Neural progenitor cell (in vitro differentiated cells): ENCODE data around the gene EVC. TPM values are rescaled to one million over a fixed set of nuclear protein-coding genes. Genes with fewer than 3 reads are reported as not detected.

ENCODE experiments used
- DNase-seq: peaks from one replicate; pipeline ENCODE4 v3.0.0-alpha.2; 2016; ENCODE audit warnings: low spot score
- H2AFZ ChIP-seq: fragments of 200-600 bp; sonication (generic); replicated peaks from 2 replicates; pipeline ENCODE4 v1.6.1; 2016; ENCODE audit warnings: antibody characterized with exemption
- H3F3A ChIP-seq: fragments of 200-600 bp; sonication (generic); 2 replicates; pipeline ENCODE4 v1.6.1; 2016; ENCODE audit warnings: antibody characterized with exemption, low read depth
- H3K27ac ChIP-seq: fragments of 200-600 bp; sonication (generic); 2 replicates; pipeline ENCODE4 v1.5.1; 2016; ENCODE audit warnings: mild to moderate bottlenecking
- H3K27me3 ChIP-seq: fragments of 200-600 bp; sonication (generic); 2 replicates; pipeline ENCODE4 v1.6.1; 2016; ENCODE audit warnings: mild to moderate bottlenecking, moderate library complexity
- H3K36me3 ChIP-seq: fragments of 200-600 bp; sonication (generic); 2 replicates; pipeline ENCODE4 v1.5.1; 2016
- H3K4me1 ChIP-seq: fragments of 200-600 bp; sonication (generic); 2 replicates; pipeline ENCODE4 v1.6.1; 2016; ENCODE audit warnings: mixed run types
- H3K4me2 ChIP-seq: fragments of 200-600 bp; sonication (generic); 2 replicates; pipeline ENCODE4 v1.6.1; 2016
- H3K4me3 ChIP-seq: fragments of 200-600 bp; sonication (generic); 2 replicates; pipeline ENCODE4 v1.5.1; 2016
- H3K79me2 ChIP-seq: fragments of 200-600 bp; sonication (generic); 2 replicates; pipeline ENCODE4 v1.6.1; 2016; ENCODE audit warnings: low read depth
- H3K9ac ChIP-seq: fragments of 200-600 bp; sonication (generic); 2 replicates; pipeline ENCODE4 v1.6.1; 2016
- H3K9me3 ChIP-seq: fragments of 200-600 bp; sonication (generic); 2 replicates; pipeline ENCODE4 v1.5.1; 2016; ENCODE audit warnings: low read depth
- H4K20me1 ChIP-seq: fragments of 200-600 bp; sonication (generic); 2 replicates; pipeline ENCODE4 v1.6.1; 2016; ENCODE audit warnings: low read depth
- H3K27ac Mint-ChIP-seq: 3 replicates; pipeline ENCODE4 v1.8.0; 2021; ENCODE audit warnings: mixed read lengths
- H3K27me3 Mint-ChIP-seq: 2 replicates; pipeline ENCODE4 v1.8.0; 2022; ENCODE audit warnings: low read depth, mild to moderate bottlenecking, inconsistent platforms, moderate library complexity, mixed read lengths; ENCODE audit not compliant: insufficient read depth
- H3K36me3 Mint-ChIP-seq: 3 replicates; pipeline ENCODE4 v1.8.0; 2021; ENCODE audit warnings: mixed read lengths
- H3K4me1 Mint-ChIP-seq: 3 replicates; pipeline ENCODE4 v1.8.0; 2021; ENCODE audit warnings: mixed read lengths
- H3K4me3 Mint-ChIP-seq: 3 replicates; pipeline ENCODE4 v1.8.0; 2021; ENCODE audit warnings: mild to moderate bottlenecking, moderate library complexity, mixed read lengths
- H3K9me3 Mint-ChIP-seq: 3 replicates; pipeline ENCODE4 v1.8.0; 2020; ENCODE audit warnings: mixed read lengths
- CTCF ChIP-seq: fragments of 200-600 bp; sonication (generic); IDR thresholded peaks from 2 replicates; pipeline ENCODE4 v1.5.1; 2017; ENCODE audit warnings: antibody characterized with exemption, mild to moderate bottlenecking
- EZH2 ChIP-seq: fragments of 200-600 bp; sonication (generic); IDR thresholded peaks from 2 replicates; pipeline ENCODE4 v1.6.1; 2017; ENCODE audit warnings: antibody characterized with exemption, mild to moderate bottlenecking, moderate library complexity
- EZH2phosphoT487 ChIP-seq: fragments of 200-600 bp; sonication (generic); IDR thresholded peaks from 2 replicates; pipeline ENCODE4 v1.6.1; 2017; ENCODE audit warnings: antibody characterized with exemption
- total RNA-seq: library from RNA; depleted of rRNA; stranded (reverse); fragments of >200 nt; gene quantifications from 2 replicates; pipeline ENCODE4 v1.2.3, GENCODE V29; 2015; ENCODE audit warnings: low replicate concordance

EVC gene
- total RNA-seq, 1 donor from 2014 or later = 3.6 TPM

- no peaks in the 10 kb centered on the region for H3K27me3 ChIP-seq
- H3K9me3 ChIP-seq = no peaks in the 10 kb centered on the region
- H3K36me3 Mint-ChIP-seq = peaks cover 21% of the 10 kb centered on the region
- H3K27ac ChIP-seq = no peak overlapping the region
- H4K20me1 ChIP-seq = no peaks in the 10 kb centered on the region
- H3K4me3 ChIP-seq = no peak overlapping the region
- H3K9ac ChIP-seq = no peak overlapping the region
- TF ChIP-seq EZH2 (no peak), EZH2phosphoT487 (no peak), CTCF (no peak)
- no peak for DNase-seq
- H3F3A ChIP-seq = no peaks in the 10 kb centered on the region
- H3K4me2 ChIP-seq = no peak overlapping the region
- H2AFZ ChIP-seq = no peak overlapping the region
- no peak overlapping the region for H3K4me3 Mint-ChIP-seq
- no peaks in the 10 kb centered on the region for H3K36me3 ChIP-seq
- no peaks in the 10 kb centered on the region for H3K79me2 ChIP-seq
- H3K4me1 ChIP-seq = peaks cover 5% of the 10 kb centered on the region
- H3K27me3 Mint-ChIP-seq = no peaks in the 10 kb centered on the region
- no peak overlapping the region for H3K27ac Mint-ChIP-seq
- no peaks in the 10 kb centered on the region for H3K9me3 Mint-ChIP-seq
- H3K4me1 Mint-ChIP-seq = peaks cover 20% of the 10 kb centered on the region
These were observed 40.1 kb downstream of the EVC start for GRCh38 chr4:5750946-5751665.

DNA sequence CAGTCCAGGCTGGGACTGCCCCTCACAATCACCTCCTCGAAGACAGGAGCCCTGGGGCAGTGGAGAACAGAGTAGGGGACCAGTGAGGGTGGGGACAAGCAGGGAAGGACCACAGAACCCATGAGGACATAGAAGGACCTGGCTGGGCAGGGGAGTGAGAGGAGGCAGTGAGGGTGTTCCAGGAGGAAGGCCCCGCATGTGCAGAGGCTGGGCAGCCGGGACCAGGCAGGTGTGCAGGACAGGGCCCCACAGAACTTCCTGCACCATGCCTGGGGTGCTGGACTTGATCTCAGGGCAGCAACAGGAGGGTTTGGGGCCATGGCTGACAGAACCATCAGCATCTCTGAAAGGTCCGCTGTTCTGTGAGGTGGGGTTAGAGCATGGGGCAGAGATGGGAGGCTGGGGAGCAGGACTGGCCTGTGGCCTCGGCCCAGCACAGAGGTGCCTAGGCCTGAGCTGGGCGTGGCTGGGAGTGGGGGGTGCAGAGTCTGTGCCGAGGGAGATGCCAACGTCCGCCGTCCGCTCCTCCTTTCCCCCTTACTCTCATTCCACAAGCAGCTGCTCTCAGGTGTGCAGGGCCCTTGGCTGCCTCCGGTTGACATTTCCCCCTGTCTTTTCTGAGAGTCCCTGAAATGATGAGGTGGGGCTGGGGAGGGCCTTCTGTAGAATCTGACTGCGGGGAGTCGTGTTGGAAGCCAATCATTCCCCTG lies 40.8 kb downstream of the EVC start:
- H3K9me3 Mint-ChIP-seq = no peaks in the 10 kb centered on the region
- peaks cover 2% of the 10 kb centered on the region for H3K27me3 Mint-ChIP-seq
- TF ChIP-seq CTCF = no peak
- no peak for TF ChIP-seq EZH2phosphoT487
- TF ChIP-seq EZH2 = no peak
- H3K4me3 Mint-ChIP-seq = no peak overlapping the region
- H3K9me3 ChIP-seq = no peaks in the 10 kb centered on the region
- no peak overlapping the region for H3K9ac ChIP-seq
- peaks cover 20% of the 10 kb centered on the region for H3K4me1 Mint-ChIP-seq
- no peaks in the 10 kb centered on the region for H4K20me1 ChIP-seq
- H3K79me2 ChIP-seq = no peaks in the 10 kb centered on the region
- peaks cover 5% of the 10 kb centered on the region for H3K4me1 ChIP-seq
- peak overlapping the region; percentile 21 for H3K4me2 ChIP-seq
- no peak overlapping the region for H3K27ac ChIP-seq
- H2AFZ ChIP-seq = no peak overlapping the region
- H3F3A ChIP-seq = no peaks in the 10 kb centered on the region
- no peak for DNase-seq
- H3K4me3 ChIP-seq = no peak overlapping the region
- peaks cover 17% of the 10 kb centered on the region for H3K36me3 Mint-ChIP-seq
- peak overlapping the region; percentile 14 for H3K27ac Mint-ChIP-seq
- no peaks in the 10 kb centered on the region for H3K27me3 ChIP-seq
- H3K36me3 ChIP-seq = no peaks in the 10 kb centered on the region

GRCh38 chr4:5752376-5753184 lies 41.6 kb downstream of the EVC start:
- Histone ChIP-seq H3K9me3 (no peaks in the 10 kb centered on the region), H3K27ac (no peak overlapping the region), H3K9ac (no peak overlapping the region), H2AFZ (no peak overlapping the region), H3K4me1 (peaks cover 5% of the 10 kb centered on the region), H3K27me3 (no peaks in the 10 kb centered on the region), H3K4me3 (no peak overlapping the region), H3K36me3 (no peaks in the 10 kb centered on the region), H3K4me2 (peak overlapping the region; percentile 21), H3K79me2 (no peaks in the 10 kb centered on the region), H4K20me1 (no peaks in the 10 kb centered on the region), H3F3A (no peaks in the 10 kb centered on the region)
- Mint-ChIP-seq H3K9me3 (no peaks in the 10 kb centered on the region), H3K27ac (peak overlapping the region; percentile 14), H3K4me3 (no peak overlapping the region), H3K36me3 (peaks cover 16% of the 10 kb centered on the region), H3K4me1 (peaks cover 20% of the 10 kb centered on the region), H3K27me3 (peaks cover 2% of the 10 kb centered on the region)
- TF ChIP-seq CTCF (no peak), EZH2 (no peak)
- DNase-seq = peak; percentile 58
